Measurements from ENCODE around the gene SDHB. TPM values are rescaled to one million over a fixed set of nuclear protein-coding genes. Genes with fewer than 3 reads are reported as not detected.

SDHB gene
- total RNA-seq, 4 donors from 2014 or later: 53.0 to 152 (median 74.7) TPM

- TF ChIP-seq POLR2A (IDR thresholded peaks at IDR 0.05) (no peak), CTCF (IDR thresholded peaks at IDR 0.05) (no peak)
- Histone ChIP-seq H3K4me3 (no peak overlapping the region), H3K36me3 (no peaks in the 10 kb centered on the region), H3K27me3 (no peaks in the 10 kb centered on the region), H3K4me1 (no peaks in the 10 kb centered on the region), H3K9me3 (no peaks in the 10 kb centered on the region), H3K27ac (peak overlapping the region; percentile 42 to 73)
- DNase-seq: peak; percentile 87 to 91
- intact Hi-C loops (cut with DNase I; ENCODE audit: low total_unique reads): no loop called here
These were observed 69.1 kb downstream of the SDHB start for GRCh38 chr1:16984717-16985116.

- TF ChIP-seq POLR2A (IDR thresholded peaks at IDR 0.05) (no peak), CTCF (IDR thresholded peaks at IDR 0.05) (no peak)
- Histone ChIP-seq H3K4me1 (no peaks in the 10 kb centered on the region), H3K27me3 (no peaks in the 10 kb centered on the region), H3K4me3 (no peak overlapping the region), H3K9me3 (no peaks in the 10 kb centered on the region), H3K36me3 (no peaks in the 10 kb centered on the region), H3K27ac (peak overlapping the region in 1 of 2 donors; percentile 73)
- intact Hi-C loops (cut with DNase I; ENCODE audit: low total_unique reads): no loop called here
- DNase-seq: no peak
These were observed 70.2 kb downstream of the SDHB start for GRCh38 chr1:16983649-16984048.

DNA sequence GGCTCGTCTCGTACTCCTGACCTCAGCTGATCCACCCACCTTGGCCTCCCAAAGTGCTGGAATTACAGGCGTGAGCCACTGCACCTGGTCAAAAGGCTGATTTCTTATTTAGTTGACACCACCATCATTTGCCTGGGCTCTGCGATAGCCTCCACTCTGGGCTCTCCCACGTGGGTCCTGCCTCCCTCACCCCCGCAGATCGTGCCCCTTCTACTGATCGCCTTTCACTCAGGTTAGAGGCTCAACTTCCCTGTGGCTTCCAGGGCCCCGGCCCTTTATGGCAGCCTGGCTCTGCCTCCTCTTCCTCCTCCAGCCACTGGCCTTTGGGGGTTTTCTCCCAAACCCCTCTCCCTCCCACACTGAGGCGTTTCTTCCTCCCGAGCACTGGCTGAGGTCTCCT is 70.9 kb downstream of the SDHB start:
- no peak for DNase-seq
- TF ChIP-seq CTCF (IDR thresholded peaks at IDR 0.05) (no peak), POLR2A (IDR thresholded peaks at IDR 0.05) (no peak)
- H3K36me3 ChIP-seq: no peaks in the 10 kb centered on the region
- H3K27ac ChIP-seq: no peak overlapping the region
- no peak overlapping the region for H3K4me3 ChIP-seq
- no peaks in the 10 kb centered on the region for H3K27me3 ChIP-seq
- no peaks in the 10 kb centered on the region for H3K9me3 ChIP-seq
- intact Hi-C loops (cut with DNase I; ENCODE audit: low total_unique reads): no loop called here
- H3K4me1 ChIP-seq: no peaks in the 10 kb centered on the region

- intact Hi-C loops (cut with DNase I; ENCODE audit: low total_unique reads): no loop called here
- no peaks in the 10 kb centered on the region for H3K4me1 ChIP-seq
- TF ChIP-seq POLR2A (IDR thresholded peaks at IDR 0.05): no peak
- TF ChIP-seq CTCF (IDR thresholded peaks at IDR 0.05): no peak
- peak overlapping the region; percentile 87 to 96 for H3K27ac ChIP-seq
- H3K9me3 ChIP-seq: no peaks in the 10 kb centered on the region
- H3K4me3 ChIP-seq: no peak overlapping the region
- no peaks in the 10 kb centered on the region for H3K27me3 ChIP-seq
- H3K36me3 ChIP-seq: no peaks in the 10 kb centered on the region
- DNase-seq: no peak
These were observed 72.5 kb downstream of the SDHB start for GRCh38 chr1:16981269-16981849.

DNA sequence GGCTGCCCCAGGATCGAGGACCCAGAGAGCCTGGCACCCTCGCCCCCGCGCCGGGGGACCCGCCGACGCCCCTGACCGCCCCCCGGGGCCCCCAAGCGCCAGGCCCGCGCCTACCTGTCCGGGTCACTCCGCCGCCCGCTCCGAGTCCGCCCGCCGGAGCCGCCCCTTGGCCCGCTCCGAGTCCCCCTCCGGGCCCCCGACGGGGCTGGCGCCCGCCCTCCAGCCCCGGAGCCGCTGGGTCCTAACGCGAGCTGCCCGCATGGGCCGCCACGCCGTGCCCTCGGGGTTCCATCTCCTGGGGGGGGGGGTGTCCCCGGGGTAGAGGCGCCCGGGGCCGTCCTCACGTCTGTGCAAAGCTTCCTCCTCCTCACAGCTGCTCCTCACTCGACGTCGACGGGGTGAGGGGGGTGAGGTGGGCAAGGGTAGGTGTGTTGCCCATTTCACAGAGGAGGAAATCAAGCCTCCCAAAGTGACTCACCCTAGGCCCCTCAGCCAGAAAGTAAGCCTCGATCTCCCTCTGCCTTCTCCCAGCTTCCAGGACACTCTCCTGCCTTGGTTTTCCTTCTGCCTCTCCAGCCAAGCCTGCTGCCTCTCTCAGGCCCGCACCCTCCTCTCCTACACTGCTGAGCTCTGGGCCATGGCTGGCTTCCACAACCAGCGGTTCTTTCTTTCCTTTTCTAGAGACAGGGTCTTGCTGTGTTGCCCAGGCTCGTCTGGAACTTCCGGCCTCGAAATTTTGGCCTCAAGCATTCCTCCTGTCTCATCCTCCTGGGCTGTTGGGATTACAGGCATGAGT is 73.2 kb downstream of the SDHB start, which contains the start of gene MFAP2:
Gene MFAP2, minus strand, starts transcription at position 148 of the 796 bp plus-strand sequence. CDS start 2,347 bp downstream, outside the sequence.
- peak in 1 of 2 donors; percentile 62 for DNase-seq

More for the DNA sequence above, 73.2 kb downstream of the SDHB start, which contains the start of gene MFAP2:
- Histone ChIP-seq H3K27me3 (no peaks in the 10 kb centered on the region), H3K36me3 (no peaks in the 10 kb centered on the region), H3K9me3 (no peaks in the 10 kb centered on the region), H3K27ac (peak within 1 kb of the TSS; percentile 87 to 96), H3K4me1 (no peaks in the 10 kb centered on the region), H3K4me3 (peak within 1 kb of the TSS; percentile 38 to 76)
- intact Hi-C loops (cut with DNase I; ENCODE audit: low total_unique reads): no loop called here
- TF ChIP-seq POLR2A (IDR thresholded peaks at IDR 0.05) (peak in 1 of 2 donors; percentile 40), CTCF (IDR thresholded peaks at IDR 0.05) (no peak)

Data from uterus (tissue), 4 donors.